ENCODE data around the gene OBSCN. TPM values are rescaled to one million over a fixed set of nuclear protein-coding genes. Genes with fewer than 3 reads are reported as not detected.

The OBSCN gene
- total and polyA plus RNA-seq, 2 donors (not counting 3 experiments of a cell fraction or from before 2014, with no cell fraction given) = 1.5 to 2.9 TPM

DNA sequence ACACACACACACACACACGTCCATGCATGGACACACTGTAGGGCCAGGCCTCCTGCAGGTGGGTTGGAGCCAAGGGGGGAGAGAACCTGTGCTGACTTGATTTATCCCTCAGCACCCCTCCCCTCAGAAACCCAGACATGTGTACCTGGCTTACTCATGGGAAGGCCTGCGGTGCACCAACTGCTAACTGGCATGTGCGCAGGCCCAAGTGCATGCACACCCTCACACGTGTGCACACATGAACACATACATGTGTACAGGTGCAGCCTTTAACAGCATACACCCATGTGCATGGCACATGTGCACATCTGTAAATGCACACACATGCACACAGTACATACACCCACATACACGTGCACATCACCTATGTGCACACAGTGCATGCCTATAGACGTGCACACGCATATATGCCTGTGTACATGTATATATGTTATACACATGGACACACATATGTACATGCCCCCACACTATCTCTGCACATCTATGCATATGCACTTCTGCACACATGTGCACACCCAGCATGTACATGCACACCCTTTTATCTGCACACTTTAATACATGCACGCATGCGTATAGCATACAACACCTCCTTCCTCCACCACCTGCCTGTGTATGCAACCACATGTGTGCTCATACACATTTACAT, 131.3 kb downstream of the OBSCN start:
- Histone ChIP-seq H3K4me3 (replicated peaks in 1 of 3; ENCODE audit: insufficient read depth in 1 of 3, low read depth in 1 of 3, low read length in 3 of 3) (no peak overlapping the region), H3K36me3 (ENCODE audit: control insufficient read depth in 2 of 2, extremely low read depth in 1 of 2, insufficient read depth in 2 of 2, low read length in 2 of 2) (no peaks in the 10 kb centered on the region), H3K9ac (replicated peaks; ENCODE audit: extremely low read depth, insufficient read depth, low read length) (no peak overlapping the region), H3K9me1 (replicated peaks; ENCODE audit: control insufficient read depth, extremely low read depth, insufficient read depth, low read length) (no peaks in the 10 kb centered on the region), H3K4me1 (ENCODE audit: control insufficient read depth, extremely low read depth, insufficient read depth, low read length) (no peaks in the 10 kb centered on the region), H4K20me1 (replicated peaks; ENCODE audit: control insufficient read depth, extremely low read depth, insufficient read depth, low read length) (no peaks in the 10 kb centered on the region), H3K9me3 (replicated peaks; ENCODE audit: control insufficient read depth, insufficient read depth, low read length) (no peaks in the 10 kb centered on the region), H2AFZ (ENCODE audit: low read depth, low read length) (no peak overlapping the region), H3K79me2 (ENCODE audit: control insufficient read depth, insufficient read depth, low read length) (no peaks in the 10 kb centered on the region), H3K27me3 (ENCODE audit: control insufficient read depth in 2 of 2, insufficient read depth in 2 of 2, low read length in 2 of 2) (no peaks in the 10 kb centered on the region), H3K27ac (ENCODE audit: insufficient read depth, low read depth, low read length) (no peak overlapping the region), H3K4me2 (ENCODE audit: insufficient read depth, low read length) (no peak overlapping the region)
- ChIA-PET POLR2A (no interaction called here), CTCF (no interaction called here)
- dilution Hi-C loops (cut with MboI; ENCODE audit: extremely low pct_ligation_motif_present, low sequenced_read_pairs) (no loop called here), intact Hi-C loops (cut with micrococcal nuclease) (no loop called here)
- no peak for FAIRE-seq
- DNase-seq (ENCODE audit: low read depth, low spot score) = no peak
- BruUV-seq (replicated peaks) = no TSS peak
- TF ChIP-seq POLR2AphosphoS5 (IDR thresholded peaks at IDR 0.05; ENCODE audit: insufficient read depth, low read depth, low read length) = no peak
- no peak for TF ChIP-seq MYC (IDR thresholded peaks at IDR 0.05; ENCODE audit: low read depth, low read length)
- no peak for TF ChIP-seq EZH2 (IDR thresholded peaks at IDR 0.05; ENCODE audit: borderline replicate concordance, low read depth, low read length, severe bottlenecking)
- TF ChIP-seq, protein P1, sequence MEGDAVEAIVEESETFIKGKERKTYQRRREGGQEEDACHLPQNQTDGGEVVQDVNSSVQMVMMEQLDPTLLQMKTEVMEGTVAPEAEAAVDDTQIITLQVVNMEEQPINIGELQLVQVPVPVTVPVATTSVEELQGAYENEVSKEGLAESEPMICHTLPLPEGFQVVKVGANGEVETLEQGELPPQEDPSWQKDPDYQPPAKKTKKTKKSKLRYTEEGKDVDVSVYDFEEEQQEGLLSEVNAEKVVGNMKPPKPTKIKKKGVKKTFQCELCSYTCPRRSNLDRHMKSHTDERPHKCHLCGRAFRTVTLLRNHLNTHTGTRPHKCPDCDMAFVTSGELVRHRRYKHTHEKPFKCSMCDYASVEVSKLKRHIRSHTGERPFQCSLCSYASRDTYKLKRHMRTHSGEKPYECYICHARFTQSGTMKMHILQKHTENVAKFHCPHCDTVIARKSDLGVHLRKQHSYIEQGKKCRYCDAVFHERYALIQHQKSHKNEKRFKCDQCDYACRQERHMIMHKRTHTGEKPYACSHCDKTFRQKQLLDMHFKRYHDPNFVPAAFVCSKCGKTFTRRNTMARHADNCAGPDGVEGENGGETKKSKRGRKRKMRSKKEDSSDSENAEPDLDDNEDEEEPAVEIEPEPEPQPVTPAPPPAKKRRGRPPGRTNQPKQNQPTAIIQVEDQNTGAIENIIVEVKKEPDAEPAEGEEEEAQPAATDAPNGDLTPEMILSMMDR (IDR thresholded peaks at IDR 0.05; ENCODE audit: extremely low read depth in 1 of 2, insufficient read depth in 1 of 2, low read depth in 1 of 2, low read length in 2 of 2) = no peak
- TF ChIP-seq FOS (IDR thresholded peaks at IDR 0.05; ENCODE audit: borderline replicate concordance, insufficient read depth, low read length) = no peak
- no peak for TF ChIP-seq JUN (IDR thresholded peaks at IDR 0.05; ENCODE audit: borderline replicate concordance, insufficient read depth, insufficient read length, low read depth)
- no peak for TF ChIP-seq GATA2 (IDR thresholded peaks at IDR 0.05; ENCODE audit: insufficient read depth, insufficient read length, low read depth, low read length)
- TF ChIP-seq POLR2A (IDR thresholded peaks at IDR 0.05; ENCODE audit: low read depth, low read length) = no peak
- no peak for TF ChIP-seq MAX (IDR thresholded peaks at IDR 0.05; ENCODE audit: insufficient read depth, insufficient read length)
